HEK293 (cell line): ENCODE results near the gene RRBP1.

Experiments used
- CTCF ChIP-seq: fragments of 450-650 bp; formaldehyde crosslinking; IDR thresholded peaks from 2 replicates; pipeline ENCODE4 v1.5.1; 2016; ENCODE audit warnings: missing biosample characterization, missing genetic modification characterization
- ELK4 ChIP-seq: IDR thresholded peaks from 2 replicates; pipeline ENCODE4 v1.6.1; 2011; ENCODE audit warnings: mild to moderate bottlenecking, low read depth, low read length, borderline replicate concordance
- MYNN ChIP-seq: fragments of 450-650 bp; formaldehyde crosslinking; IDR thresholded peaks from 2 replicates; pipeline ENCODE4 v1.5.1; 2016; ENCODE audit warnings: missing biosample characterization, missing genetic modification characterization, borderline replicate concordance
- SETDB1 ChIP-seq: IDR thresholded peaks from one replicate; pipeline ENCODE4 v1.6.1; 2017; ENCODE audit warnings: mild to moderate bottlenecking, low read length, moderate library complexity, mixed read lengths; ENCODE audit not compliant: insufficient read length
- ZNF223 ChIP-seq: fragments of 450-650 bp; formaldehyde crosslinking; IDR thresholded peaks from 2 replicates; pipeline ENCODE4 v1.5.1; 2016; ENCODE audit warnings: missing biosample characterization, missing genetic modification characterization
- ZNF239 ChIP-seq: fragments of 450-650 bp; formaldehyde crosslinking; IDR thresholded peaks from 2 replicates; pipeline ENCODE4 v1.5.1; 2016; ENCODE audit warnings: missing biosample characterization, missing genetic modification characterization
- ZNF26 ChIP-seq: fragments of 450-650 bp; formaldehyde crosslinking; IDR thresholded peaks from 2 replicates; pipeline ENCODE4 v1.5.1; 2016; ENCODE audit warnings: missing biosample characterization, missing genetic modification characterization
- ZNF311 ChIP-seq: fragments of 450-650 bp; formaldehyde crosslinking; IDR thresholded peaks from 2 replicates; pipeline ENCODE4 v1.5.1; 2017; ENCODE audit warnings: missing biosample characterization, missing genetic modification characterization, borderline replicate concordance
- ZNF610 ChIP-seq: fragments of 450-650 bp; formaldehyde crosslinking; IDR thresholded peaks from 2 replicates; pipeline ENCODE4 v1.5.1; 2016; ENCODE audit warnings: missing biosample characterization, missing genetic modification characterization, borderline replicate concordance
- ZNF701 ChIP-seq: fragments of 450-650 bp; formaldehyde crosslinking; IDR thresholded peaks from 2 replicates; pipeline ENCODE4 v1.5.1; 2016; ENCODE audit warnings: missing biosample characterization, missing genetic modification characterization
- ZNF707 ChIP-seq: fragments of 450-650 bp; formaldehyde crosslinking; IDR thresholded peaks from 2 replicates; pipeline ENCODE4 v1.5.1; 2016; ENCODE audit warnings: missing biosample characterization, missing genetic modification characterization
- ZNF792 ChIP-seq: fragments of 450-650 bp; formaldehyde crosslinking; IDR thresholded peaks from 2 replicates; pipeline ENCODE4 v1.5.1; 2016; ENCODE audit warnings: missing biosample characterization, missing genetic modification characterization
- TF ChIP-seq, protein P1 (sequence below): sonication (generic); formaldehyde crosslinking; IDR thresholded peaks from 2 replicates; pipeline ENCODE4 v1.8.1; 2022; ENCODE audit warnings: mild to moderate bottlenecking, moderate library complexity, missing genetic modification reagents
- TF ChIP-seq, protein P2 (sequence below): fragments of 450-650 bp; IDR thresholded peaks from 2 replicates; pipeline ENCODE4 v1.5.1; 2018; ENCODE audit warnings: missing biosample characterization, missing genetic modification characterization

- no peak for TF ChIP-seq CTCF
- TF ChIP-seq ZNF223 (tag by site-specific recombination): no peak
- no peak for TF ChIP-seq MYNN (tag by site-specific recombination)
- TF ChIP-seq ZNF792: no peak
- no peak for TF ChIP-seq ZNF707 (tag by site-specific recombination)
- TF ChIP-seq, protein P1, sequence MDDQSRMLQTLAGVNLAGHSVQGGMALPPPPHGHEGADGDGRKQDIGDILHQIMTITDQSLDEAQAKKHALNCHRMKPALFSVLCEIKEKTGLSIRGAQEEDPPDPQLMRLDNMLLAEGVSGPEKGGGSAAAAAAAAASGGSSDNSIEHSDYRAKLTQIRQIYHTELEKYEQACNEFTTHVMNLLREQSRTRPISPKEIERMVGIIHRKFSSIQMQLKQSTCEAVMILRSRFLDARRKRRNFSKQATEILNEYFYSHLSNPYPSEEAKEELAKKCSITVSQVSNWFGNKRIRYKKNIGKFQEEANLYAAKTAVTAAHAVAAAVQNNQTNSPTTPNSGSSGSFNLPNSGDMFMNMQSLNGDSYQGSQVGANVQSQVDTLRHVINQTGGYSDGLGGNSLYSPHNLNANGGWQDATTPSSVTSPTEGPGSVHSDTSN: no peak
- no peak for TF ChIP-seq ELK4
- TF ChIP-seq SETDB1: no peak
- no peak for TF ChIP-seq ZNF701
- TF ChIP-seq ZNF239 (tag by site-specific recombination): no peak
- no peak for TF ChIP-seq ZNF610 (tag by site-specific recombination)
- TF ChIP-seq ZNF26 (tag by site-specific recombination): no peak
- TF ChIP-seq ZNF311: no peak
- TF ChIP-seq, protein P2, sequence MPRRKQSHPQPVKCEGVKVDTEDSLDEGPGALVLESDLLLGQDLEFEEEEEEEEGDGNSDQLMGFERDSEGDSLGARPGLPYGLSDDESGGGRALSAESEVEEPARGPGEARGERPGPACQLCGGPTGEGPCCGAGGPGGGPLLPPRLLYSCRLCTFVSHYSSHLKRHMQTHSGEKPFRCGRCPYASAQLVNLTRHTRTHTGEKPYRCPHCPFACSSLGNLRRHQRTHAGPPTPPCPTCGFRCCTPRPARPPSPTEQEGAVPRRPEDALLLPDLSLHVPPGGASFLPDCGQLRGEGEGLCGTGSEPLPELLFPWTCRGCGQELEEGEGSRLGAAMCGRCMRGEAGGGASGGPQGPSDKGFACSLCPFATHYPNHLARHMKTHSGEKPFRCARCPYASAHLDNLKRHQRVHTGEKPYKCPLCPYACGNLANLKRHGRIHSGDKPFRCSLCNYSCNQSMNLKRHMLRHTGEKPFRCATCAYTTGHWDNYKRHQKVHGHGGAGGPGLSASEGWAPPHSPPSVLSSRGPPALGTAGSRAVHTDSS: no peak
Measured at GRCh38 chr20:17659801-17660200, 22.2 kb downstream of the RRBP1 start.
